ENCODE results near the gene METTL21A.

The METTL21A gene

GRCh38 chr2:207621501-207622039, 3.6 kb downstream of the METTL21A start:
- no peak for DNase-seq

- no peak for DNase-seq
Observed at GRCh38 chr2:207619764-207620203, 5.4 kb downstream of the METTL21A start.

- no peak for DNase-seq
Observed at GRCh38 chr2:207617011-207617671, 8.1 kb downstream of the METTL21A start.

GRCh38 chr2:207616185-207616584, 9.0 kb downstream of the METTL21A start:
- DNase-seq = no peak

- DNase-seq = no peak
Observed at GRCh38 chr2:207614824-207615223, 10.4 kb downstream of the METTL21A start.

- no peak for DNase-seq
Observed at GRCh38 chr2:207612714-207613113, 12.5 kb downstream of the METTL21A start.

- DNase-seq = no peak
Observed at GRCh38 chr2:207606829-207607228, 18.4 kb downstream of the METTL21A start.

GRCh38 chr2:207606399-207606798, 18.8 kb downstream of the METTL21A start:
- DNase-seq = no peak

GRCh38 chr2:207603486-207603885, 21.7 kb downstream of the METTL21A start:
- no peak for DNase-seq

GRCh38 chr2:207601774-207602173, 23.4 kb downstream of the METTL21A start:
- no peak for DNase-seq

- no peak for DNase-seq
Observed at GRCh38 chr2:207600231-207600630, 25.0 kb downstream of the METTL21A start.

- no peak for DNase-seq
Observed at GRCh38 chr2:207599636-207600035, 25.6 kb downstream of the METTL21A start.

- no peak for DNase-seq
Observed at GRCh38 chr2:207594731-207595130, 30.5 kb downstream of the METTL21A start.

GRCh38 chr2:207594264-207594663, 30.9 kb downstream of the METTL21A start:
- DNase-seq = no peak

GRCh38 chr2:207593277-207593676, 31.9 kb downstream of the METTL21A start:
- no peak for DNase-seq

GRCh38 chr2:207589143-207589542, 36.1 kb downstream of the METTL21A start:
- no peak for DNase-seq

GRCh38 chr2:207587305-207587704, 37.9 kb downstream of the METTL21A start:
- DNase-seq = no peak

- DNase-seq = no peak
Observed at GRCh38 chr2:207584952-207585351, 40.2 kb downstream of the METTL21A start.

GRCh38 chr2:207571370-207571769, 53.8 kb downstream of the METTL21A start:
- no peak for DNase-seq

- no peak for DNase-seq
Observed at GRCh38 chr2:207567671-207568070, 57.5 kb downstream of the METTL21A start.

GRCh38 chr2:207565736-207566500, 59.3 kb downstream of the METTL21A start:
- no peak for DNase-seq
